ENCODE data around the gene MBD5. TPM values are rescaled to one million over a fixed set of nuclear protein-coding genes. Genes with fewer than 3 reads are reported as not detected.

Gene MBD5
- total and polyA plus RNA-seq, 4 donors = 5.7 to 140 (median 21.2) TPM

- TF ChIP-seq CTCF (IDR thresholded peaks at IDR 0.05; ENCODE audit: control extremely low read depth, extremely low read depth) = no peak
- no peak for ATAC-seq (ENCODE audit: insufficient read depth, low FRiP score)
- no peak for DNase-seq
- H3K36me3 ChIP-seq (ENCODE audit: control insufficient read depth in 4 of 4, insufficient read depth in 4 of 4, low read length in 4 of 4) = no peaks in the 10 kb centered on the region
- no peak overlapping the region for H3K4me3 ChIP-seq
- peaks cover 0 to 4% (median 0%) of the 10 kb centered on the region in 5 donors for H3K4me1 ChIP-seq (ENCODE audit: control insufficient read depth in 5 of 5, insufficient read depth in 5 of 5, low read length in 5 of 5)
- no peak overlapping the region for H3K9ac ChIP-seq (ENCODE audit: insufficient read depth in 1 of 2, low read length in 2 of 2)
- no peak overlapping the region for H3K27ac ChIP-seq (ENCODE audit: low read depth in 1 of 2, low read length in 1 of 2)
- H3K27me3 ChIP-seq (ENCODE audit: control insufficient read depth in 3 of 3, insufficient read depth in 3 of 3, low read length in 2 of 3) = no peaks in the 10 kb centered on the region
- 97 to 98% methylated on average over 4 of the region's 4 CpGs for WGBS, 2 donors
- H3K9me3 ChIP-seq (ENCODE audit: control insufficient read depth in 4 of 4, insufficient read depth in 3 of 4, low read length in 3 of 4) = no peaks in the 10 kb centered on the region
Observed at GRCh38 chr2:148071351-148071750, 50.5 kb downstream of the MBD5 start.

- DNase-seq = no peak
Observed at GRCh38 chr2:148096012-148096411, 75.1 kb downstream of the MBD5 start.

GRCh38 chr2:148102641-148103040 is 81.8 kb downstream of the MBD5 start:
- 2 to 26% methylated on average over 1 of the region's 1 CpG for WGBS, 2 donors
- H3K9me3 ChIP-seq (ENCODE audit: control insufficient read depth in 4 of 4, insufficient read depth in 3 of 4, low read length in 3 of 4) = no peaks in the 10 kb centered on the region
- H3K36me3 ChIP-seq (ENCODE audit: control insufficient read depth in 4 of 4, insufficient read depth in 4 of 4, low read length in 4 of 4) = peaks cover 0 to 3% (median 0%) of the 10 kb centered on the region in 4 donors
- H3K9ac ChIP-seq (ENCODE audit: insufficient read depth in 1 of 2, low read length in 2 of 2) = no peak overlapping the region
- DNase-seq = peak in 1 of 3 donors; percentile 1
- H3K4me1 ChIP-seq (ENCODE audit: control insufficient read depth in 5 of 5, insufficient read depth in 5 of 5, low read length in 5 of 5) = no peaks in the 10 kb centered on the region
- ATAC-seq (ENCODE audit: insufficient read depth, low FRiP score) = no peak
- no peak for TF ChIP-seq CTCF (IDR thresholded peaks at IDR 0.05; ENCODE audit: control extremely low read depth, extremely low read depth)
- H3K27me3 ChIP-seq (ENCODE audit: control insufficient read depth in 3 of 3, insufficient read depth in 3 of 3, low read length in 2 of 3) = no peaks in the 10 kb centered on the region
- no peak overlapping the region for H3K4me3 ChIP-seq
- no peak overlapping the region for H3K27ac ChIP-seq (ENCODE audit: low read depth in 1 of 2, low read length in 1 of 2)

More at GRCh38 chr2:148096012-148096411, 75.1 kb downstream of the MBD5 start:
- H3K4me3 ChIP-seq = no peak overlapping the region
- no peak for ATAC-seq (ENCODE audit: insufficient read depth, low FRiP score)
- H3K27me3 ChIP-seq (ENCODE audit: control insufficient read depth in 3 of 3, insufficient read depth in 3 of 3, low read length in 2 of 3) = no peaks in the 10 kb centered on the region
- no peak for TF ChIP-seq CTCF (IDR thresholded peaks at IDR 0.05; ENCODE audit: control extremely low read depth, extremely low read depth)
- no peak overlapping the region for H3K27ac ChIP-seq (ENCODE audit: low read depth in 1 of 2, low read length in 1 of 2)
- no peaks in the 10 kb centered on the region for H3K4me1 ChIP-seq (ENCODE audit: control insufficient read depth in 5 of 5, insufficient read depth in 5 of 5, low read length in 5 of 5)
- no peaks in the 10 kb centered on the region for H3K36me3 ChIP-seq (ENCODE audit: control insufficient read depth in 4 of 4, insufficient read depth in 4 of 4, low read length in 4 of 4)
- H3K9me3 ChIP-seq (ENCODE audit: control insufficient read depth in 4 of 4, insufficient read depth in 3 of 4, low read length in 3 of 4) = peaks cover 0 to 6% (median 0%) of the 10 kb centered on the region in 4 donors
- H3K9ac ChIP-seq (ENCODE audit: insufficient read depth in 1 of 2, low read length in 2 of 2) = no peak overlapping the region

- no peaks in the 10 kb centered on the region for H3K4me1 ChIP-seq (ENCODE audit: control insufficient read depth in 5 of 5, insufficient read depth in 5 of 5, low read length in 5 of 5)
- H3K36me3 ChIP-seq (ENCODE audit: control insufficient read depth in 4 of 4, insufficient read depth in 4 of 4, low read length in 4 of 4) = peaks cover 0 to 3% (median 0%) of the 10 kb centered on the region in 4 donors
- H3K9ac ChIP-seq (ENCODE audit: insufficient read depth in 1 of 2, low read length in 2 of 2) = no peak overlapping the region
- DNase-seq (no peak), ATAC-seq (ENCODE audit: insufficient read depth, low FRiP score) (no peak)
- H3K4me3 ChIP-seq = no peak overlapping the region
- H3K9me3 ChIP-seq (ENCODE audit: control insufficient read depth in 4 of 4, insufficient read depth in 3 of 4, low read length in 3 of 4) = no peaks in the 10 kb centered on the region
- no peaks in the 10 kb centered on the region for H3K27me3 ChIP-seq (ENCODE audit: control insufficient read depth in 3 of 3, insufficient read depth in 3 of 3, low read length in 2 of 3)
- H3K27ac ChIP-seq (ENCODE audit: low read depth in 1 of 2, low read length in 1 of 2) = no peak overlapping the region
- no peak for TF ChIP-seq CTCF (IDR thresholded peaks at IDR 0.05; ENCODE audit: control extremely low read depth, extremely low read depth)
Observed at GRCh38 chr2:148103946-148104345, 83.1 kb downstream of the MBD5 start.
